Measurements from ENCODE around the gene COL15A1.

Gene COL15A1

GRCh38 chr9:98972716-98973115 is 29.0 kb downstream of the COL15A1 start:
- no peak for DNase-seq (ENCODE audit: low read depth in 3 of 3)

- DNase-seq (ENCODE audit: low read depth in 3 of 3), result no peak
Observed at GRCh38 chr9:98973171-98973570, 29.5 kb downstream of the COL15A1 start.

- no peak for DNase-seq (ENCODE audit: low read depth in 3 of 3)
Observed at GRCh38 chr9:98973576-98973975, 29.9 kb downstream of the COL15A1 start.

- DNase-seq (ENCODE audit: low read depth in 3 of 3), result no peak
Observed at GRCh38 chr9:98974106-98974505, 30.4 kb downstream of the COL15A1 start.

GRCh38 chr9:98974554-98974953 is 30.8 kb downstream of the COL15A1 start:
- DNase-seq (ENCODE audit: low read depth in 3 of 3), result no peak

GRCh38 chr9:98974994-98975712 is 31.4 kb downstream of the COL15A1 start:
- DNase-seq (ENCODE audit: low read depth in 3 of 3), result peak; percentile 67 to 84 (median 74)

GRCh38 chr9:98975838-98976237 is 32.1 kb downstream of the COL15A1 start:
- DNase-seq (ENCODE audit: low read depth in 3 of 3), result no peak

- no peak for DNase-seq (ENCODE audit: low read depth in 3 of 3)
Observed at GRCh38 chr9:98977246-98977714, 33.6 kb downstream of the COL15A1 start.

GRCh38 chr9:98977813-98978212 is 34.1 kb downstream of the COL15A1 start:
- no peak for DNase-seq (ENCODE audit: low read depth in 3 of 3)

- DNase-seq (ENCODE audit: low read depth in 3 of 3), result no peak
Observed at GRCh38 chr9:98978231-98978681, 34.5 kb downstream of the COL15A1 start.

GRCh38 chr9:98980291-98980690 is 36.6 kb downstream of the COL15A1 start:
- DNase-seq (ENCODE audit: low read depth in 3 of 3), result no peak

GRCh38 chr9:98983295-98984268 is 39.9 kb downstream of the COL15A1 start:
- no peak for DNase-seq (ENCODE audit: low read depth in 3 of 3)

- no peak for DNase-seq (ENCODE audit: low read depth in 3 of 3)
Observed at GRCh38 chr9:98985596-98985995, 41.9 kb downstream of the COL15A1 start.

GRCh38 chr9:98986866-98987651 is 43.4 kb downstream of the COL15A1 start:
- no peak for DNase-seq (ENCODE audit: low read depth in 3 of 3)

GRCh38 chr9:98989036-98990000 is 45.6 kb downstream of the COL15A1 start:
- no peak for DNase-seq (ENCODE audit: low read depth in 3 of 3)

GRCh38 chr9:98990181-98990870 is 46.6 kb downstream of the COL15A1 start:
- DNase-seq (ENCODE audit: low read depth in 3 of 3), result no peak

- no peak for DNase-seq (ENCODE audit: low read depth in 3 of 3)
Observed at GRCh38 chr9:98992107-98992884, 48.6 kb downstream of the COL15A1 start.

GRCh38 chr9:98992885-98993569 is 49.3 kb downstream of the COL15A1 start:
- no peak for DNase-seq (ENCODE audit: low read depth in 3 of 3)

- DNase-seq (ENCODE audit: low read depth in 3 of 3), result peak in 2 of 3 experiments; percentile 15 to 58
Observed at GRCh38 chr9:98993570-98993945, 49.9 kb downstream of the COL15A1 start.
